KOPT-K1 (cell line): ENCODE measurements around the gene GSTM1.
A peak's percentile ranks its signal among the peaks of the same experiment; 100 is the strongest.
"Not testable (repeated sequence)": the region's sequence is repeated elsewhere in the genome, so short reads cannot be mapped to it uniquely, and the experiment has no call there.

Experiments
- H3K27ac ChIP-seq: fragments of 200-600 bp; sonication (generic); 2 replicates; pipeline ENCODE4 v1.5.1; 2016; ENCODE audit warnings: antibody characterized with exemption, mild to moderate bottlenecking, low read depth, low read length; ENCODE audit not compliant: poor library complexity, severe bottlenecking
- H3K36me3 ChIP-seq: fragments of 200-600 bp; sonication (generic); 2 replicates; pipeline ENCODE4 v1.5.1; 2017; ENCODE audit warnings: antibody characterized with exemption, mild to moderate bottlenecking, low read length, moderate library complexity; ENCODE audit not compliant: insufficient read depth
- H3K9me3 ChIP-seq: fragments of 200-600 bp; sonication (generic); 2 replicates; pipeline ENCODE4 v1.5.1; 2017; ENCODE audit warnings: antibody characterized with exemption, low read length, mild to moderate bottlenecking; ENCODE audit not compliant: insufficient read depth, poor library complexity, severe bottlenecking

The GSTM1 gene

GRCh38 chr1:109655615-109656519, 31.8 kb upstream of the GSTM1 start, which contains the start of gene GSTM4:
TSS of gene GSTM4 (plus strand) at chr1:109656099. CDS start at chr1:109656390, 291 bp downstream.
- Histone ChIP-seq H3K27ac (peak within 1 kb of the TSS; percentile 4), H3K9me3 (no peaks in the 10 kb centered on the region), H3K36me3 (no peaks in the 10 kb centered on the region)

- Histone ChIP-seq H3K36me3 (no peaks in the 10 kb centered on the region), H3K9me3 (no peaks in the 10 kb centered on the region), H3K27ac (no peak overlapping the region)
Measured at GRCh38 chr1:109657395-109657794, 30.2 kb upstream of the GSTM1 start.

GRCh38 chr1:109657970-109658369, 29.6 kb upstream of the GSTM1 start:
- no peak overlapping the region for H3K27ac ChIP-seq

GRCh38 chr1:109658533-109659042, 29.0 kb upstream of the GSTM1 start:
- Histone ChIP-seq H3K27ac (no peak overlapping the region), H3K36me3 (no peaks in the 10 kb centered on the region), H3K9me3 (no peaks in the 10 kb centered on the region)

More at GRCh38 chr1:109657970-109658369, 29.6 kb upstream of the GSTM1 start:
- Histone ChIP-seq H3K9me3 (no peaks in the 10 kb centered on the region), H3K36me3 (no peaks in the 10 kb centered on the region)

- H3K9me3 ChIP-seq, result no peaks in the 10 kb centered on the region
- no peak overlapping the region for H3K27ac ChIP-seq
- H3K36me3 ChIP-seq, result no peaks in the 10 kb centered on the region
Measured at GRCh38 chr1:109659145-109659544, 28.5 kb upstream of the GSTM1 start.

GRCh38 chr1:109659997-109660690, 27.5 kb upstream of the GSTM1 start:
- Histone ChIP-seq H3K36me3 (no peaks in the 10 kb centered on the region), H3K9me3 (no peaks in the 10 kb centered on the region), H3K27ac (no peak overlapping the region)

GRCh38 chr1:109660691-109661026, 27.0 kb upstream of the GSTM1 start:
- H3K36me3 ChIP-seq, H3K27ac ChIP-seq, H3K9me3 ChIP-seq: not testable (repeated sequence)

GRCh38 chr1:109661391-109661790, 26.2 kb upstream of the GSTM1 start:
- H3K36me3 ChIP-seq, result no peaks in the 10 kb centered on the region
- no peak overlapping the region for H3K27ac ChIP-seq
- no peaks in the 10 kb centered on the region for H3K9me3 ChIP-seq

- no peaks in the 10 kb centered on the region for H3K36me3 ChIP-seq
- no peaks in the 10 kb centered on the region for H3K9me3 ChIP-seq
- no peak overlapping the region for H3K27ac ChIP-seq
Measured at GRCh38 chr1:109664671-109665070, 22.9 kb upstream of the GSTM1 start.

GRCh38 chr1:109667452-109668122, 20.0 kb upstream of the GSTM1 start, which contains the start of gene GSTM2:
TSS of gene GSTM2 (plus strand) at chr1:109668057. CDS start at chr1:109668116, 59 bp downstream.
- H3K27ac ChIP-seq, result no peak within 1 kb of the TSS
- H3K9me3 ChIP-seq, result no peaks in the 10 kb centered on the region
- no peaks in the 10 kb centered on the region for H3K36me3 ChIP-seq

- Histone ChIP-seq H3K36me3 (no peaks in the 10 kb centered on the region), H3K27ac (no peak overlapping the region), H3K9me3 (no peaks in the 10 kb centered on the region)
Measured at GRCh38 chr1:109668123-109668775, 19.4 kb upstream of the GSTM1 start.

GRCh38 chr1:109669246-109669948, 18.2 kb upstream of the GSTM1 start:
- no peak overlapping the region for H3K27ac ChIP-seq
- H3K36me3 ChIP-seq, result no peaks in the 10 kb centered on the region
- no peaks in the 10 kb centered on the region for H3K9me3 ChIP-seq

GRCh38 chr1:109669949-109670302, 17.7 kb upstream of the GSTM1 start:
- H3K27ac ChIP-seq, H3K36me3 ChIP-seq: not testable (repeated sequence)

GRCh38 chr1:109671067-109671466, 16.6 kb upstream of the GSTM1 start:
- Histone ChIP-seq H3K27ac (no peak overlapping the region), H3K36me3 (no peaks in the 10 kb centered on the region), H3K9me3 (no peaks in the 10 kb centered on the region)

More at GRCh38 chr1:109669949-109670302, 17.7 kb upstream of the GSTM1 start:
- H3K9me3 ChIP-seq, result not testable (repeated sequence)
